ENCODE data around the gene PCDHGB1. TPM values are rescaled to one million over a fixed set of nuclear protein-coding genes. Genes with fewer than 3 reads are reported as not detected.
"Not testable (repeated sequence)": the region's sequence is repeated elsewhere in the genome, so short reads cannot be mapped to it uniquely, and the experiment has no call there.

Gene PCDHGB1
- total RNA-seq = 1 to 10 TPM; 2.4 to 3.3 TPM

- Histone ChIP-seq H3K36me3 (no peaks in the 10 kb centered on the region), H3K4me3 (peak within 1 kb of the TSS in 1 of 2 donors; percentile 21), H3K9me3 (peaks cover 10 to 84% of the 10 kb centered on the region in 2 donors), H3K27me3 (no peaks in the 10 kb centered on the region), H3K4me1 (no peaks in the 10 kb centered on the region), H3K27ac (no peak within 1 kb of the TSS)
- no peak for DNase-seq (ENCODE audit: low spot score)
- peak; percentile 11 to 66 for TF ChIP-seq CTCF (IDR thresholded peaks at IDR 0.05)
Measured at GRCh38 chr5:141349917-141350619, at the start of gene PCDHGB1. Gene PCDHGB1 (plus strand): TSS chr5:141350099. CDS start chr5:141350261, 162 bp downstream.

GRCh38 chr5:141303756-141304155, 46.1 kb upstream of the PCDHGB1 start, which contains the start of gene SLC25A2:
Gene SLC25A2 (minus strand): TSS chr5:141304049. CDS start chr5:141303865, 184 bp downstream.
- TF ChIP-seq CTCF (IDR thresholded peaks at IDR 0.05) = no peak
- Histone ChIP-seq H3K36me3 (no peaks in the 10 kb centered on the region), H3K27me3 (no peaks in the 10 kb centered on the region), H3K9me3 (peaks cover 26 to 99% of the 10 kb centered on the region in 2 donors), H3K4me1 (no peaks in the 10 kb centered on the region), H3K27ac (no peak within 1 kb of the TSS), H3K4me3 (no peak within 1 kb of the TSS)
- no peak for DNase-seq (ENCODE audit: low spot score)

- Histone ChIP-seq H3K4me1 (no peaks in the 10 kb centered on the region), H3K36me3 (no peaks in the 10 kb centered on the region), H3K9me3 (peaks cover 26 to 97% of the 10 kb centered on the region in 2 donors), H3K27ac (no peak overlapping the region), H3K27me3 (no peaks in the 10 kb centered on the region), H3K4me3 (no peak overlapping the region)
- DNase-seq (ENCODE audit: low spot score) = no peak
- TF ChIP-seq CTCF (IDR thresholded peaks at IDR 0.05) = no peak
Measured at GRCh38 chr5:141306630-141307029, 43.3 kb upstream of the PCDHGB1 start.

- TF ChIP-seq CTCF (IDR thresholded peaks at IDR 0.05) = no peak
- Histone ChIP-seq H3K27me3 (no peaks in the 10 kb centered on the region), H3K4me3 (no peak overlapping the region), H3K27ac (no peak overlapping the region), H3K9me3 (peaks cover 24 to 98% of the 10 kb centered on the region in 2 donors), H3K36me3 (peaks cover 32% of the 10 kb centered on the region), H3K4me1 (no peaks in the 10 kb centered on the region)
- DNase-seq (ENCODE audit: low spot score) = no peak
Measured at GRCh38 chr5:141313711-141314110, 36.2 kb upstream of the PCDHGB1 start.

- H3K4me3 ChIP-seq; H3K27ac ChIP-seq; H3K27me3 ChIP-seq; DNase-seq (ENCODE audit: low spot score): not testable (repeated sequence)
- Histone ChIP-seq H3K4me1 (peaks cover 0 to 12% of the 10 kb centered on the region in 2 donors), H3K9me3 (peaks cover 37 to 90% of the 10 kb centered on the region in 2 donors), H3K36me3 (peaks cover 42% of the 10 kb centered on the region)
Measured at GRCh38 chr5:141316963-141317362, 32.9 kb upstream of the PCDHGB1 start.

- DNase-seq (ENCODE audit: low spot score) = no peak
- Histone ChIP-seq H3K4me3 (no peak overlapping the region), H3K4me1 (peaks cover 0 to 12% of the 10 kb centered on the region in 2 donors), H3K36me3 (peaks cover 42% of the 10 kb centered on the region), H3K27me3 (no peaks in the 10 kb centered on the region), H3K9me3 (peaks cover 35 to 68% of the 10 kb centered on the region in 2 donors), H3K27ac (no peak overlapping the region)
- no peak for TF ChIP-seq CTCF (IDR thresholded peaks at IDR 0.05)
Measured at GRCh38 chr5:141319202-141319601, 30.7 kb upstream of the PCDHGB1 start.
